Liver (tissue), 9 donors: ENCODE measurements around the gene BORCS8. TPM values are rescaled to one million over a fixed set of nuclear protein-coding genes. Genes with fewer than 3 reads are reported as not detected.

Source experiments
- DNase-seq: peaks from one replicate; pipeline ENCODE4 v3.0.0-alpha.2; 2017; ENCODE audit warnings: low spot score
- H3K27ac ChIP-seq, 2 donors: one replicate each; pipeline ENCODE4 v1.7.0; 2013; ENCODE audit warnings: inconsistent platforms in 2 of 2, low read length in 2 of 2, control low read depth in 1 of 2, low read depth in 1 of 2, mild to moderate bottlenecking in 1 of 2
- H3K27me3 ChIP-seq, 4 donors: one replicate each; pipeline versions ENCODE4 v1.6.1 to v1.7.0; 2013; ENCODE audit warnings: low read length in 3 of 4, inconsistent platforms in 1 of 4, mild to moderate bottlenecking in 1 of 4, moderate library complexity in 1 of 4; ENCODE audit not compliant: control insufficient read depth in 4 of 4, insufficient read depth in 4 of 4
- H3K36me3 ChIP-seq, 4 donors: one replicate each; pipeline versions ENCODE4 v1.6.1 to v1.7.0; 2013; ENCODE audit warnings: low read length in 3 of 4, mild to moderate bottlenecking in 3 of 4, low read depth in 1 of 4, moderate library complexity in 1 of 4; ENCODE audit not compliant: control insufficient read depth in 4 of 4, insufficient read depth in 3 of 4
- H3K4me1 ChIP-seq, 4 donors: one replicate each; pipeline versions ENCODE4 v1.6.1 to v1.7.0; 2013; ENCODE audit warnings: low read length in 3 of 4, mild to moderate bottlenecking in 3 of 4, moderate library complexity in 1 of 4; ENCODE audit not compliant: control insufficient read depth in 4 of 4, insufficient read depth in 4 of 4
- H3K4me3 ChIP-seq, 3 donors: one replicate each; pipeline versions ENCODE4 v1.6.1 to v1.7.0; 2013; ENCODE audit warnings: low read length in 3 of 3, control low read depth in 1 of 3, low read depth in 1 of 3, mild to moderate bottlenecking in 1 of 3
- H3K9ac ChIP-seq, 2 donors: one replicate each; pipeline ENCODE4 v1.7.0; 2013; ENCODE audit warnings: low read length in 2 of 2, mild to moderate bottlenecking in 2 of 2, moderate library complexity in 2 of 2, control low read depth in 1 of 2, low read depth in 1 of 2
- H3K9me3 ChIP-seq, 4 donors: one replicate each; pipeline versions ENCODE4 v1.6.1 to v1.7.0; 2013; ENCODE audit warnings: low read length in 3 of 4; ENCODE audit not compliant: control insufficient read depth in 4 of 4
- ATF3 ChIP-seq: IDR thresholded peaks from 2 replicates; pipeline ENCODE4 v1.6.1; 2016; ENCODE audit warnings: antibody characterized with exemption
- CTCF ChIP-seq: fragments of 150-350 bp; IDR thresholded peaks from 2 replicates; pipeline ENCODE4 v1.5.1; 2017; ENCODE audit warnings: improper control_type of control experiment, low read depth, low read length; ENCODE audit not compliant: missing input control
- EGR1 ChIP-seq, 2 donors: IDR thresholded peaks; 2 replicates each; pipeline ENCODE4 v1.6.1; 2016 to 2018; ENCODE audit warnings: antibody characterized with exemption in 2 of 2, low read depth in 2 of 2
- FOXA1 ChIP-seq: IDR thresholded peaks from 2 replicates; pipeline ENCODE4 v1.6.1; 2016; ENCODE audit warnings: antibody characterized with exemption
- FOXA2 ChIP-seq: IDR thresholded peaks from 2 replicates; pipeline ENCODE4 v1.6.1; 2016; ENCODE audit warnings: antibody characterized with exemption
- GABPA ChIP-seq, 2 donors: IDR thresholded peaks in 1 of 2; conservative IDR thresholded peaks in 1 of 2; 2 replicates each; pipeline ENCODE4 v1.6.1; 2016; ENCODE audit warnings: antibody characterized with exemption in 2 of 2, mild to moderate bottlenecking in 1 of 2, moderate library complexity in 1 of 2
- HNF4A ChIP-seq, 2 donors: conservative IDR thresholded peaks; 2 replicates each; pipeline ENCODE4 v1.6.1; 2016; ENCODE audit warnings: antibody characterized with exemption in 2 of 2, mild to moderate bottlenecking in 2 of 2
- HNF4G ChIP-seq: IDR thresholded peaks from 2 replicates; pipeline ENCODE4 v1.6.1; 2016; ENCODE audit warnings: antibody characterized with exemption
- JUND ChIP-seq, 2 donors: IDR thresholded peaks; 2 replicates each; pipeline ENCODE4 v1.6.1; 2016; ENCODE audit warnings: antibody characterized with exemption in 2 of 2
- MAX ChIP-seq: IDR thresholded peaks from 2 replicates; pipeline ENCODE4 v1.6.1; 2016; ENCODE audit warnings: antibody characterized with exemption
- NR2F2 ChIP-seq: IDR thresholded peaks from 2 replicates; pipeline ENCODE4 v1.6.1; 2016; ENCODE audit warnings: antibody characterized with exemption
- RAD21 ChIP-seq, 2 donors: IDR thresholded peaks; 2 replicates each; pipeline ENCODE4 v1.6.1; 2016; ENCODE audit warnings: antibody characterized with exemption in 2 of 2, mild to moderate bottlenecking in 2 of 2
- REST ChIP-seq: IDR thresholded peaks from 2 replicates; pipeline ENCODE4 v1.6.1; 2016; ENCODE audit warnings: antibody characterized with exemption, mild to moderate bottlenecking
- RXRA ChIP-seq, 2 donors: IDR thresholded peaks; 2 replicates each; pipeline ENCODE4 v1.6.1; 2017 to 2018; ENCODE audit warnings: antibody characterized with exemption in 2 of 2, mild to moderate bottlenecking in 1 of 2
- SP1 ChIP-seq: IDR thresholded peaks from 2 replicates; pipeline ENCODE4 v1.6.1; 2018; ENCODE audit warnings: antibody characterized with exemption, mild to moderate bottlenecking
- TAF1 ChIP-seq: conservative IDR thresholded peaks from 2 replicates; pipeline ENCODE4 v1.6.1; 2016; ENCODE audit warnings: antibody characterized with exemption, mild to moderate bottlenecking
- YY1 ChIP-seq: IDR thresholded peaks from 2 replicates; pipeline ENCODE4 v1.6.1; 2016; ENCODE audit warnings: antibody characterized with exemption, mild to moderate bottlenecking
- ZBTB33 ChIP-seq: IDR thresholded peaks from 2 replicates; pipeline ENCODE4 v1.6.1; 2016; ENCODE audit warnings: antibody characterized with exemption
- WGBS: extraction: QIAGEN DNeasy Blood & Tissue Kit; methylation state at CpG from one replicate; pipeline ENCODE4 v1.1.7; 2013; 5-methylcytosine and 5-hydroxymethylcytosine counted together
- polyA plus RNA-seq, 2 donors: library from polyadenylated mRNA; stranded (reverse) in 1 of 2; unstranded in 1 of 2; fragments of 200-250 nt in 1 of 2; fragments of >200 nt in 1 of 2; fragmentation: Nextera tagmentation in 1 of 2; extraction: Ambion mirVana in 1 of 2; gene quantifications; one replicate each; pipeline versions ENCODE4 v1.2.1 to v1.2.3, GENCODE V29; 2013 to 2015
- total RNA-seq, 2 donors: library from RNA; depleted of rRNA; stranded (reverse); fragments of >200 nt; gene quantifications; one replicate each; pipeline ENCODE4 v1.2.3, GENCODE V29; 2014
- donor health status: healthy.
- donor health status: healthy.
- donor health status: healthy.
- donor health status: healthy.
- donor health status: healthy.

BORCS8 gene
- total and polyA plus RNA-seq, 4 donors = 7.6 to 13.5 (median 9.4) TPM

- 76% methylated on average over 3 of the region's 3 CpGs for WGBS
- Histone ChIP-seq H3K9me3 (peaks cover 3 to 13% (median 4%) of the 10 kb centered on the region in 4 donors), H3K9ac (no peak overlapping the region), H3K4me1 (peaks cover 5 to 19% (median 15%) of the 10 kb centered on the region in 4 donors), H3K27me3 (no peaks in the 10 kb centered on the region), H3K27ac (no peak overlapping the region), H3K4me3 (no peak overlapping the region), H3K36me3 (no peaks in the 10 kb centered on the region)
- no peak for TF ChIP-seq MAX
- no peak for TF ChIP-seq JUND (IDR thresholded peaks at IDR 0.05)
- no peak for TF ChIP-seq RXRA (IDR thresholded peaks at IDR 0.05)
- DNase-seq = no peak
Measured at GRCh38 chr19:19229701-19230100, 37.7 kb upstream of the BORCS8 start.

GRCh38 chr19:19227217-19227616 lies 35.3 kb upstream of the BORCS8 start:
- no peak overlapping the region for H3K4me3 ChIP-seq
- TF ChIP-seq YY1 (no peak), MAX (no peak), HNF4G (no peak), ZBTB33 (no peak), EGR1 (IDR thresholded peaks at IDR 0.05; ENCODE audit: low read depth in 2 of 2) (no peak), NR2F2 (no peak), RAD21 (IDR thresholded peaks at IDR 0.05) (no peak), TAF1 (no peak), HNF4A (conservative IDR thresholded peaks at IDR 0.05) (no peak), RXRA (IDR thresholded peaks at IDR 0.05) (no peak), GABPA (IDR thresholded peaks at IDR 0.05 in 1 of 2, conservative IDR thresholded peaks at IDR 0.05 in 1 of 2) (no peak), REST (no peak), CTCF (no peak), FOXA2 (no peak), SP1 (no peak), ATF3 (no peak), FOXA1 (no peak)
- peaks cover 5 to 20% (median 15%) of the 10 kb centered on the region in 4 donors for H3K4me1 ChIP-seq
- 88% methylated on average over 4 of the region's 4 CpGs for WGBS
- no peaks in the 10 kb centered on the region for H3K36me3 ChIP-seq
- H3K27ac ChIP-seq = no peak overlapping the region
- DNase-seq = no peak
- H3K9ac ChIP-seq = no peak overlapping the region
- no peaks in the 10 kb centered on the region for H3K9me3 ChIP-seq
- H3K27me3 ChIP-seq = peaks cover 0 to 5% (median 0%) of the 10 kb centered on the region in 4 donors
